GM12892 (cell line): ENCODE results near the gene EML4.

Source experiments
- POLR2A ChIP-seq: IDR thresholded peaks from 2 replicates; pipeline ENCODE4 v1.6.1; 2011; ENCODE audit warnings: low read depth, low read length, control low read depth
- POLR2AphosphoS5 ChIP-seq: IDR thresholded peaks from 2 replicates; pipeline ENCODE4 v1.6.1; 2011; ENCODE audit warnings: low read depth, low read length, control low read depth
- TAF1 ChIP-seq: IDR thresholded peaks from 2 replicates; pipeline ENCODE4 v1.6.1; 2011; ENCODE audit warnings: low read depth, mild to moderate bottlenecking, control low read depth, low read length, borderline replicate concordance

DNA sequence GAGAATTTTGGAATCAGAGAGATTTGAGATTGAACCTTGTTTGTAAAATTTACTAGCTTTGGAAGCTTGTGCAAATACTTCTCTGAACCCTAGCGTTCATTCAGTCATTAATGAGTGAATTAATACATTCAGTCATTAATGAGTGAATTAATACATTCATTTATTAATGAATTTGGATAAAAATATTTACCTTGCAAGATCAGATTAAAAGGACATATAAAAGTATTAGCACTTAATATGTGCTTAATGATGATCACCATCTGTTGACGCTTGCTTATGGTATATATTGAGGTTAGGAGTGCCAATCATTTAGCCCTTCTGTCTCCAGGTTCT is 26.9 kb downstream of the EML4 start:
- no peak for TF ChIP-seq POLR2A
- TF ChIP-seq POLR2AphosphoS5 = no peak
- TF ChIP-seq TAF1 = no peak
